Measurements from ENCODE around the gene ITGB1. TPM values are rescaled to one million over a fixed set of nuclear protein-coding genes. Genes with fewer than 3 reads are reported as not detected.

ITGB1 gene
- total RNA-seq, 1 experiment from 2014 or later: 421 TPM

DNA sequence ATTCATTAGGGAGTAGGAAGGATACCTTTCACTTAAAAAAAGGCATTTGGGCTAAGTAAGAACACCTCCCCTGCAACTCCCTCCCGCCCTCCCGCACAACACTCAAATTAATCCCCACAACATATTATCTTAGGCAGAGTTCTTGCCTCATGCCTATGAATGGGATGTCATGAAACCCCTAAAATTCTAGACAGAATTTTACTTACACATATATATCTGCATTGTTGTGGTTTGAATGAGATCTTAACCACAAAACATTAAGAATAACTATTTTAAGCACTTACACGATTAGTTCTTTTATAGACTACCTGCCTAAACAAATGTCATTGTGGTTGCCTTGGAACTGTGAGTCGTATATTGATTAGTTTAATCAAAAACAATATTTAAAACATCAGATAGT, 4.5 kb upstream of the ITGB1 start:
- Histone ChIP-seq H3K4me2 (peak overlapping the region; percentile 18; the same call in 1 of the 2 replicates), H3K27ac (no peak overlapping the region), H3K9me2 (ENCODE audit: insufficient read depth) (no peaks in the 10 kb centered on the region), H3K4me1 (replicated peaks; ENCODE audit: insufficient read depth) (peaks cover 38% of the 10 kb centered on the region), H3K4me3 (no peak overlapping the region), H3K9me3 (ENCODE audit: insufficient read depth, low read depth) (no peaks in the 10 kb centered on the region), H3K79me2 (ENCODE audit: low read depth) (peaks cover 28% of the 10 kb centered on the region), H3F3A (ENCODE audit: insufficient read depth, low read depth) (0 out of 2 replicates have a peak, but pooled peaks cover 4% of the 10 kb centered on the region), H3K27me3 (ENCODE audit: insufficient read depth, low read depth) (no peaks in the 10 kb centered on the region), H2AFZ (no peak overlapping the region), H4K20me1 (ENCODE audit: insufficient read depth) (no peaks in the 10 kb centered on the region), H3K36me3 (ENCODE audit: low read depth) (no peaks in the 10 kb centered on the region)
- DNase-seq: no peak
- BruUV-seq (replicated peaks): no TSS peak
- no peak for TF ChIP-seq EZH2 (IDR thresholded peaks at IDR 0.05; ENCODE audit: low read depth)
- no peak for TF ChIP-seq CTCF (conservative IDR thresholded peaks at IDR 0.05)
- intact Hi-C loops (cut with micrococcal nuclease; ENCODE audit: unreplicated experiment): loop anchor here (1.0 kb wide), 1 partner anchor 43 kb away; no protein-coding TSS in a partner anchor
- ChIA-PET CTCF (no interaction called here), POLR2A (ENCODE audit: unreplicated experiment) (interaction anchor here (0.5 to 1.4 kb wide), 4 partner anchors 11 to 46 kb away, joined by 5 to 25 read pairs (median 8); no protein-coding TSS in a partner anchor)

- Histone ChIP-seq H3K27ac (peak overlapping the region; percentile 61), H3K79me2 (ENCODE audit: low read depth) (peaks cover 34% of the 10 kb centered on the region), H4K20me1 (ENCODE audit: insufficient read depth) (peaks cover under 1% of the 10 kb centered on the region; the same call in 1 of the 2 replicates), H3K4me3 (0 out of 2 replicates have a peak overlapping the region, but pooled peaks have one; percentile 14), H3F3A (ENCODE audit: insufficient read depth, low read depth) (0 out of 2 replicates have a peak, but pooled peaks cover 4% of the 10 kb centered on the region), H3K4me2 (peak overlapping the region; percentile 50), H3K9me3 (ENCODE audit: insufficient read depth, low read depth) (no peaks in the 10 kb centered on the region), H3K9me2 (ENCODE audit: insufficient read depth) (no peaks in the 10 kb centered on the region), H3K27me3 (ENCODE audit: insufficient read depth, low read depth) (no peaks in the 10 kb centered on the region), H3K4me1 (replicated peaks; ENCODE audit: insufficient read depth) (peaks cover 38% of the 10 kb centered on the region), H3K36me3 (ENCODE audit: low read depth) (no peaks in the 10 kb centered on the region), H2AFZ (no peak overlapping the region)
- no peak for TF ChIP-seq EZH2 (IDR thresholded peaks at IDR 0.05; ENCODE audit: low read depth)
- TF ChIP-seq CTCF (conservative IDR thresholded peaks at IDR 0.05): no peak
- ChIA-PET CTCF (interaction anchor here (1.0 kb wide), 1 partner anchor 47 kb away, joined by 5 read pairs; no protein-coding TSS in a partner anchor), POLR2A (ENCODE audit: unreplicated experiment) (interaction anchor here (0.5 to 1.4 kb wide), 6 partner anchors 11 to 48 kb away, joined by 5 to 25 read pairs (median 6); no protein-coding TSS in a partner anchor)
- peak; percentile 45 to 67 for DNase-seq
- no TSS peak for BruUV-seq (replicated peaks)
- intact Hi-C loops (cut with micrococcal nuclease; ENCODE audit: unreplicated experiment): loop anchor here (1.0 kb wide), 1 partner anchor 43 kb away; no protein-coding TSS in a partner anchor
Observed at GRCh38 chr10:32961895-32962369, 3.9 kb upstream of the ITGB1 start.

DNA sequence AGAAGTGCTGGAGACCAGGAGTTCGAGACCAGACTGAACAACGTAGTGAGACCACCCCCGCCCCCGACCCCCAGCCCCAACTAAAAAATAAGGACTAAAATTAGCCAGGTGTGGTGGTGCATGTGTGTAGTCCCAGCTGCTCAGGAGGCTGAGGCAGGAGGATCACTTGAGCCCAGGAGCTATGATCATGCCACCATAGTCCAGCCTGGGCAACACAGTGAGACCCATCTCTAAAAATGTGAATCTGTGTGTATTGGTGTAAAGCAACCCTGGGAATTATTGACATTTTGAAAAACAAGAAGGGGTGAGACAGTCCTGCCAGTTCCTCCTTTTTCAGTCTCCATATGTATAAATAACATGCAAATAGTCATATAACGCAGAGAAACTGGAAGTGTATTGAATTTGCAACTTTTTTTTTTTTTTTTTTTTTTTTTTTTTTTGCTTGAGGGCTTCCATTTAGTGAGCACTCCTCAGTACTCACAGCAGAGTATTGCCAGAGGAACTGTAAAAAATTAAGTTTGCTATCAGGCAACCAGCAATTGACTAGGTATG, 3.4 kb upstream of the ITGB1 start:
- ChIA-PET POLR2A (ENCODE audit: unreplicated experiment) (interaction anchor here (0.5 to 1.4 kb wide), 5 partner anchors 11 to 49 kb away, joined by 5 to 25 read pairs (median 6); no protein-coding TSS in a partner anchor), CTCF (interaction anchor here (1.0 kb wide), 1 partner anchor 48 kb away, joined by 5 read pairs; no protein-coding TSS in a partner anchor)
- H3F3A ChIP-seq (ENCODE audit: insufficient read depth, low read depth): 0 out of 2 replicates have a peak, but pooled peaks cover 4% of the 10 kb centered on the region
- no TSS peak for BruUV-seq (replicated peaks)
- peak overlapping the region; percentile 61 for H3K27ac ChIP-seq
- H3K9me2 ChIP-seq (ENCODE audit: insufficient read depth): no peaks in the 10 kb centered on the region
- H3K4me2 ChIP-seq: peak overlapping the region; percentile 50
- no peak for DNase-seq
- no peaks in the 10 kb centered on the region for H3K36me3 ChIP-seq (ENCODE audit: low read depth)
- peaks cover 6% of the 10 kb centered on the region; the same call in 1 of the 2 replicates for H4K20me1 ChIP-seq (ENCODE audit: insufficient read depth)
- H3K27me3 ChIP-seq (ENCODE audit: insufficient read depth, low read depth): no peaks in the 10 kb centered on the region
- intact Hi-C loops (cut with micrococcal nuclease; ENCODE audit: unreplicated experiment): no loop called here
- H3K4me1 ChIP-seq (replicated peaks; ENCODE audit: insufficient read depth): peaks cover 38% of the 10 kb centered on the region
- H3K79me2 ChIP-seq (ENCODE audit: low read depth): peaks cover 40% of the 10 kb centered on the region
- TF ChIP-seq EZH2 (IDR thresholded peaks at IDR 0.05; ENCODE audit: low read depth) (no peak), CTCF (conservative IDR thresholded peaks at IDR 0.05) (no peak)
- H2AFZ ChIP-seq: no peak overlapping the region
- H3K4me3 ChIP-seq: 0 out of 2 replicates have a peak overlapping the region, but pooled peaks have one; percentile 14
- no peaks in the 10 kb centered on the region for H3K9me3 ChIP-seq (ENCODE audit: insufficient read depth, low read depth)
